GM12892 (cell line): Measurements from ENCODE around the gene FBXO15.

ENCODE experiments used
- POLR2A ChIP-seq: IDR thresholded peaks from 2 replicates; pipeline ENCODE4 v1.6.1; 2011; ENCODE audit warnings: low read depth, low read length, control low read depth
- POLR2AphosphoS5 ChIP-seq: IDR thresholded peaks from 2 replicates; pipeline ENCODE4 v1.6.1; 2011; ENCODE audit warnings: low read depth, low read length, control low read depth
- TAF1 ChIP-seq: IDR thresholded peaks from 2 replicates; pipeline ENCODE4 v1.6.1; 2011; ENCODE audit warnings: low read depth, mild to moderate bottlenecking, control low read depth, low read length, borderline replicate concordance

GRCh38 chr18:74147491-74147778, 199 bp downstream of the FBXO15 start:
- no peak for TF ChIP-seq POLR2AphosphoS5
- no peak for TF ChIP-seq TAF1
- TF ChIP-seq POLR2A = no peak
